Measurements from ENCODE around the gene MMP15.

MMP15 gene

GRCh38 chr16:58025351-58026138, at the start of gene MMP15:
MMP15 (plus strand) TSS chr16:58025754; CDS start chr16:58026351, 597 bp downstream.
- DNase-seq: peak; percentile 76

GRCh38 chr16:57976331-57976796, 49.2 kb upstream of the MMP15 start:
- DNase-seq: peak; percentile 88

- DNase-seq: peak; percentile 32
Observed at GRCh38 chr16:57977418-57978069, 48.0 kb upstream of the MMP15 start.

- DNase-seq: peak; percentile 12
Observed at GRCh38 chr16:57978070-57978465, 47.5 kb upstream of the MMP15 start.

- DNase-seq: no peak
Observed at GRCh38 chr16:57979006-57979585, 46.5 kb upstream of the MMP15 start.

GRCh38 chr16:57981636-57982035, 43.9 kb upstream of the MMP15 start:
- DNase-seq: no peak

GRCh38 chr16:57982385-57982784, 43.2 kb upstream of the MMP15 start:
- DNase-seq: no peak

GRCh38 chr16:57984443-57985203, 40.9 kb upstream of the MMP15 start:
- DNase-seq: peak; percentile 92

GRCh38 chr16:57985204-57986181, 40.1 kb upstream of the MMP15 start:
- DNase-seq: no peak

- no peak for DNase-seq
Observed at GRCh38 chr16:57986196-57986595, 39.4 kb upstream of the MMP15 start.

GRCh38 chr16:57987441-57988177, 37.9 kb upstream of the MMP15 start:
- no peak for DNase-seq

GRCh38 chr16:57988929-57989328, 36.6 kb upstream of the MMP15 start:
- no peak for DNase-seq

- no peak for DNase-seq
Observed at GRCh38 chr16:57991551-57992059, 33.9 kb upstream of the MMP15 start.

- DNase-seq: no peak
Observed at GRCh38 chr16:57992084-57992483, 33.5 kb upstream of the MMP15 start.

- DNase-seq: no peak
Observed at GRCh38 chr16:57993438-57993837, 32.1 kb upstream of the MMP15 start.

- no peak for DNase-seq
Observed at GRCh38 chr16:57993897-57994296, 31.7 kb upstream of the MMP15 start.

GRCh38 chr16:57994361-57994760, 31.2 kb upstream of the MMP15 start:
- no peak for DNase-seq

GRCh38 chr16:57994778-57995177, 30.8 kb upstream of the MMP15 start:
- DNase-seq: peak; percentile 92

GRCh38 chr16:57995721-57996405, 29.7 kb upstream of the MMP15 start:
- DNase-seq: no peak

Data from hematopoietic multipotent progenitor cell treated with erythropoietin and hydrocortisone succinate and interleukin-3 and kit ligand, for 6 days (in vitro differentiated cells).